HUES6 (cell line): ENCODE results near the gene MRPL1.
A peak's percentile ranks its signal among the peaks of the same experiment; 100 is the strongest.

ENCODE experiments used
- H3K27ac ChIP-seq: 2 replicates; pipeline ENCODE4 v1.7.0; 2013; ENCODE audit warnings: low read depth, mild to moderate bottlenecking, low read length, inconsistent platforms
- H3K27me3 ChIP-seq: 2 replicates; pipeline ENCODE4 v1.6.1; 2013; ENCODE audit warnings: low read length; ENCODE audit not compliant: control insufficient read depth, insufficient read depth
- H3K36me3 ChIP-seq: 2 replicates; pipeline ENCODE4 v1.6.1; 2013; ENCODE audit warnings: low read length; ENCODE audit not compliant: control insufficient read depth, insufficient read depth
- H3K4me1 ChIP-seq: 2 replicates; pipeline ENCODE4 v1.6.1; 2013; ENCODE audit warnings: low read length; ENCODE audit not compliant: control insufficient read depth, insufficient read depth
- H3K4me3 ChIP-seq: 2 replicates; pipeline ENCODE4 v1.5.1; 2013; ENCODE audit warnings: low read depth, low read length
- H3K9ac ChIP-seq: one replicate; pipeline ENCODE4 v1.6.1; 2013; ENCODE audit warnings: mild to moderate bottlenecking, low read length
- H3K9me3 ChIP-seq: 2 replicates; pipeline ENCODE4 v1.6.1; 2013; ENCODE audit warnings: low read depth, low read length; ENCODE audit not compliant: control insufficient read depth, insufficient read depth

The MRPL1 gene

DNA sequence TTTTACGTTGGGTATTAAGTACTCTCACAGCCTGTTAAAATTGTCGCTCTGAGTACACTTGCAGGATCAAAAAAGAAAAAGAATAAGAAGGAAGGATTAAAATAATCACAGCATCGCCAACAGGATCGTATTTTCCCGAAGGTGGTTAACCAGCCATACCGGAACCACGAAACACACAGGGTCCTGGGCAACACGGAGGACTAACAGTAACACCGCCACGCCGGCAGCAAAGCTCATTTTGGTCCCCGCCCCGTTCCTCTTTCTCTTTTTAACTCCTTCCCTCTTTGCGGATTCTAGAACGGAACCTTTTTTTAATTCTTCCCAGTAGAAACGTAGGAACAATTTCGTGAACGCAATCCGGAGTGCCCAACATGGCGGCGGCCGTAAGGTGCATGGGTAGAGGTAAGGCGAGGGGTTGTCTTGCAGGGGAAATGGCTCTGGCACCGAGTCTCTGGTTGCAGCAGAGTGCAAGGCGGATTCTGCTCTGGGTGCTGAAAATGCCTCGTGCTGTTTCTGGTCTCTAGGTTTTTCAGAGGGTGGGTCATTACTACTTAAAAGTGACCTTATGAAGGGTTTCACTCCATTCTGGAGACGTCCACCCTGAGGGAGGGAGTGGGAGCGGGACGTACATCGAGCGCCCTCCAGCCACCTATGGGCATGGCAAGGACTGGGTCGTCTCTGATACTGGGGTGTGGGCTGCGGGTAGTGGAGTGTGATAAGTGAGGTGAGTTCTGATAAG, at the start of gene MRPL1:
Gene MRPL1 (plus strand): TSS at position 353 of the 739 bp plus-strand sequence. CDS start 19 bp downstream, at position 372.
- H3K27ac ChIP-seq = peak within 1 kb of the TSS; percentile 84
- H3K9ac ChIP-seq = peak within 1 kb of the TSS; percentile 94
- peaks cover 7% of the 10 kb centered on the region; the same call in 1 of the 2 replicates for H3K4me1 ChIP-seq
- no peaks in the 10 kb centered on the region for H3K27me3 ChIP-seq
- peaks cover 3% of the 10 kb centered on the region; the same call in 1 of the 2 replicates for H3K36me3 ChIP-seq
- H3K4me3 ChIP-seq = peak within 1 kb of the TSS; percentile 92
- H3K9me3 ChIP-seq = no peaks in the 10 kb centered on the region

DNA sequence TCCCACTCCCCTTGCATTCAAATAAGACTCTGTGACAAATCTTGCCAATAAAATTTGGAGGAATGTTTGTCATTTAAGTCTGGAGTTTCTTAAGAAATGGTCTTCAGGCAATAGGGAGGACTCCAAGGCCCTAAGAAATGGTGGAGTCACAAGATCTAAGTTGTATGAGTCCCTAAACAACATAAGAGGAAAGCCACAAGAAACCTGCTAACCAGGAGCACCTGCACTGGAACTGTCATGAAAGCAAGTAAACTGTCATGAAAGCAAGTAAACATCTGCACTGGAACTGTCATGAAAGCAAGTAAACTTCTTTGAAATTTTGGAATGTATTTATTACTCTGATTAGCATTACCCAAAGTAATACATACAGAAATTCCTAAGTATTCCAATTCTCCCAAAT, 47.0 kb upstream of the MRPL1 start:
- Histone ChIP-seq H3K36me3 (no peaks in the 10 kb centered on the region), H3K27ac (no peak overlapping the region), H3K9ac (no peak overlapping the region), H3K27me3 (no peaks in the 10 kb centered on the region), H3K4me3 (no peak overlapping the region), H3K4me1 (0 out of 2 replicates have a peak, but pooled peaks cover 3% of the 10 kb centered on the region), H3K9me3 (no peaks in the 10 kb centered on the region)

DNA sequence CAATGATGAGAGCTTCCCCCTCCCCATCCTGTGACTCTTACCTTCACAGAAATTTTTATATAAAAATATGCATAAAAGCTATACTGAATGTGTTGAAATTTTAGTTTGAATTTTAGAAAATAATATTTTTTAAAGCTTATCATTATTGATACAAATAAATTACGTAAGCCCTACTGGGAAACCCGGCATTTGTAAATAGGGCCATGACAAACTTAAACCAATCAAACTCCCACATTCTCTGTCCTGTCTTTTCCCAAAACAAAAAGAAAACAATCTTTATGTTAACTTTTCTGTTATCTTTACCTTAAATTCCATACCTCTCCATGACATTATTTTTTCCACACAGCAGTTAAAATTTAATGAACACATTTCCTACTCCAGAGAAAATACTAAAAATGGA, 46.1 kb upstream of the MRPL1 start:
- 0 out of 2 replicates have a peak, but pooled peaks cover 3% of the 10 kb centered on the region for H3K4me1 ChIP-seq
- no peaks in the 10 kb centered on the region for H3K9me3 ChIP-seq
- no peaks in the 10 kb centered on the region for H3K36me3 ChIP-seq
- H3K27ac ChIP-seq = no peak overlapping the region
- no peak overlapping the region for H3K9ac ChIP-seq
- H3K27me3 ChIP-seq = no peaks in the 10 kb centered on the region
- no peak overlapping the region for H3K4me3 ChIP-seq

DNA sequence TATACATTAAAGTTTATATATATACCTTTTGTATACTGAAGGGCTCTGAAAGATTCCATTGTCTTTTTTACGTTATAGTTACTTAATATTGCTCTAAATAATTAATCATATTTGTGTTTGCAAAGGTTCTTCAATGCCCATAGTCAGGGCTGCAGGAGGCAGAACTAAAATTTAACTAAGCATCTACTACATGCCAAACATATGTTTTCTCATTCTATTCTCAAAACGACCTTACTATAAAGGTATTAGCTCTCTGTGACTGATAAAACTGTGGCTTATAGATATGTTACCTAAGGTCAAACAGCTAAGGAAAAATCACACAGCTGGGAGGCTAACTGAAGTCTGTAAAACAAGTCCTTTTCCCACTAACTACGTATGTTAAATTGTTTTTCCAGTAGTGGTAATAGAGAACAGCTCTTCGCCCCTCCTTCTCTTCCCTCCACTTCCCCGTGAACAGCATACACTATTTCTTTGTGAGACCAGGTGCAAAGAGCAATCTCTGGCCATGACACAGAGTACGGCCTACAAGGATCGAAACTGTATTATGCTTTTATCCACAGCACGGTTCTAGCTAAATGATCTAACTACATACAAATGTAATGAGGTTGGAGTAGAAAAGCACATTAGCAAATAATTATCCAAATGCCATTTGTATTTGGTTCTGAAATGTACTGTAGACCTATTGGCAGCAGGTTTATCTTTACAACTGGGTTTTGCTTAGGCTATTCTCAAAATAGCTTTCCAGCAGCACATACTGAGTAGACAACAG, 45.1 kb upstream of the MRPL1 start:
- H3K36me3 ChIP-seq = no peaks in the 10 kb centered on the region
- H3K4me1 ChIP-seq = 0 out of 2 replicates have a peak, but pooled peaks cover 3% of the 10 kb centered on the region
- H3K27me3 ChIP-seq = no peaks in the 10 kb centered on the region
- H3K27ac ChIP-seq = no peak overlapping the region
- no peaks in the 10 kb centered on the region for H3K9me3 ChIP-seq
- no peak overlapping the region for H3K9ac ChIP-seq
- H3K4me3 ChIP-seq = peak overlapping the region; percentile 99

DNA sequence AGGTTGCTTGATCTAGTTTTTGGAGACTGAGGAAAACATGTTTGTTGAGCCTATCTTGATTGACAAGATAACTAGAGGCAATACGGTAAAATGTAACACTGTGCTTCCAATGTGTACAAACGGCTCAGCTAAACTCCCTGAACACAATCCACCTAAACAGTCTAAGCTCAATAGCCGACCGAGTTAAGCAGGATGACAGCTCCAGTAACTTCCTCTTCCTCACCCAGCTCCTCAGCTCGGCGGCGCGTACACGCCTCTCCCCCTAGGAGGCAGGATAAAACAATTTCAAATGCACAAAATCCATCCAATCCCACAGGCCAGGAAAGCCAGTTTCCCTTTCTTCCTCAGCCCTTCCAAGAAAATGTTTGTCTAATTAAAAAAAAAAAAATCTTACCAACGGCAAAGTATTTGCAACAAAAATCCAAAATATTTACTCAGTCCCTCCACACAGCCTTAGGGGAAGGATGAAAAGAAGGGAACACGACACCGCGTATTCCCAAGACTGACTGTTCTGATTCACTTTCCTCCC, 44.5 kb upstream of the MRPL1 start:
- no peaks in the 10 kb centered on the region for H3K9me3 ChIP-seq
- H3K27ac ChIP-seq = no peak overlapping the region
- H3K4me1 ChIP-seq = 0 out of 2 replicates have a peak, but pooled peaks cover 3% of the 10 kb centered on the region
- no peaks in the 10 kb centered on the region for H3K27me3 ChIP-seq
- peak overlapping the region; percentile 76 for H3K9ac ChIP-seq
- peak overlapping the region; percentile 99 for H3K4me3 ChIP-seq
- no peaks in the 10 kb centered on the region for H3K36me3 ChIP-seq

DNA sequence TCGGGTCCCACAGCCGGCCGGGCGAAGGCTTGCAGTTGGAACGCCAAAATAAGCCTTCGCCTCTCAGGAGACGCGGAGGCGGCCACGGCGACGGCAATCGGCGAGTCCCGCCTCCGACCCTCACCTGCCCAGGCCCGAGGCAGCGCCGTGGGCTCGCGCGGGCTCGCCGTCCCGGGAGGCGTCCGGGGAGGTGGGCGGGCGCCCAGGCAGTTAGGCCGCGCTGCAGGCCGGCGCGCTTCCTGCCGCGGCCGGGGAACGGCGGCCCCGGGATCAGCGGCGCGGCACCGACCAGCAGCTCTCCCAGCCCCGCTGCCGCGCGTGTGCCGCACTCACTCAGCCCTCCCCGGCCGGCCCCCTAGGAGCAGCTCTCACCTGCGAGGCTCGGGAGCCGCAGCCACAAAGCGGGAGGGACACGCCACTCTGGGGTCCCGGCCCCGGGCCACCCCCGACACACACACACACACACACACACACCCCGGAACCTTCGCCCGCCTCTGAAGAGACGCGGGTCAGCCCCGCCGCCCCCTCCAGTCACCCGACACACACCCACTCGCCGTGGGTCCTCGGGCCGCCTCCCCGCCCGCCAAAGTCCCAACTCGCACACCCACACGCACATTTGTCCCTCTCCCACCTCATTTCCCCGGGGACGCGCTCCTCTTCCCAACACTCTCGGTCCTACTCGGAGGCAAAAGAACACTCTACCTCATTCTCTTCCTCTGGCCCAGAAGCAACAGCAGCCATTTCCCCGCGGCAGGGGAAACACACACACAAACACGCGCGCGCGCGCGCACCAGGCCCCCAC, 43.8 kb upstream of the MRPL1 start, which contains the start of gene CNOT6L:
Gene CNOT6L (minus strand): TSS at position 767 of the 802 bp plus-strand sequence. CDS start 60 bp downstream, at position 707.
- Histone ChIP-seq H3K27ac (peak within 1 kb of the TSS; percentile 59; the same call in 1 of the 2 replicates), H3K27me3 (no peaks in the 10 kb centered on the region), H3K4me1 (0 out of 2 replicates have a peak, but pooled peaks cover 3% of the 10 kb centered on the region)

DNA sequence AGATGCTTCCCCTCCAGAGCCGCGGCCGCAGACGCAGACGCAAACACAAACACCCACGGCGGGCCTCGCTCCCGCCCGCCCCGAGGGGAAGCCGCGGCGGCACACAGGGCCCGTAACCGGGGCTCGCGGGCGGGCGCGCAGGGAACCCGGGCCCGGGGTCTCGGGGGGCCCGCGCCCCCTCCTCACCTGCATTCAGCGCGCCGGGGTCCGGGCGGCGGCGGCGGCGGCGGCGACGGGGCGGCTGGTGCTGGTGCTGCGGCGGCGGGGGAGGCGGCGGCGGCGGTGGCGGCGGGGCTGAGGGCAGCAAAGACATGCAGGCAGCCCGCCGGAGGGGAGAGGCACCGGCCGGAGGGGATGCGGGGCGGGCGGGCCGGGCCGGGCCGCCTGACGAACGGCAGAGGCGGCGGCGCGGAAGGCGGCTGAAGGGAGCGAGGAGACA, 43.2 kb upstream of the MRPL1 start:
- no peaks in the 10 kb centered on the region for H3K36me3 ChIP-seq
- H3K27ac ChIP-seq = no peak overlapping the region; the same call in 1 of the 2 replicates
- peak overlapping the region; percentile 82 for H3K9ac ChIP-seq
- peak overlapping the region; percentile 100 for H3K4me3 ChIP-seq
- H3K4me1 ChIP-seq = 0 out of 2 replicates have a peak, but pooled peaks cover 3% of the 10 kb centered on the region
- no peaks in the 10 kb centered on the region for H3K27me3 ChIP-seq
- no peaks in the 10 kb centered on the region for H3K9me3 ChIP-seq

More for the DNA sequence above, 43.8 kb upstream of the MRPL1 start, which contains the start of gene CNOT6L:
- Histone ChIP-seq H3K36me3 (no peaks in the 10 kb centered on the region), H3K9ac (peak within 1 kb of the TSS; percentile 82), H3K9me3 (no peaks in the 10 kb centered on the region), H3K4me3 (peak within 1 kb of the TSS; percentile 100)

DNA sequence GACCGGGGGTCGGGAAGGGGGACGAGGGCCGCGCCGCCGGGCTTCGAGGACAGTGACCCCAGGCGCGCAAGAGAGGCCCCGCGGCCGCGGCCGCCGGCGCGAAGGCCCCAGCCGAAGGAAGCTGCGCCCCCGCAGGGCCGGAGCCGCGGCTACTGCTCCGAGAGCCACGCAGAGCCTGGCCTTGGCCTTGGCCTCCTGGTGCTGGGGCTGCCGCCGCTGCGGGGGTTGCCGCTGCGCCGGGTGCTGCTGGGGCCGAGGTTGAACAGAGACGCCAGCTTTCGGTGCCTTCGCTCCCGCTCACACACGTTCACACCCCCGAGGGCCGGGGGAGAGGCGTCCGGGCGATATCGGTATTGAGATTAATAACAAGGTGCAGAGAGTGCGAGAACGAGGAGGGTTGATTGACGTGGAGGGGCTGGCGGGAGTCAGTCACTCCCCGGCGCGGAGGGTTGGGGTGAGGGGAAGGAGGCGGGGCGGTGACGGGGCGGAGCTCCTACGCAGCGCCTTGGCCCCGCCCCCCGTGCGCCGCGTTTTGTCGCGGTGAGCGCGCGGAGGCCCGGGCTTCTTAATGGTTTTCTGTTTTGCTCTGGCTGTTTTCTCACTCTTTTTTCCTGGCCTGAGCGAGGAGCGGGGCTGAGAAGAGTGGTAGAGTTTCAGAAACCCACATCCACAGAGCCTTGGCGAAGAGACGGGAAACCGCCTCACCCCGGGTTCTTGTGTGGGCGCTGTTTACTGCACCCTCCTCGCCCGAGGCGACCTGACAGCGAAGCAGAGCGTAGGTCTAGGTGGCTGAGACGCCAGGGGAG, 42.6 kb upstream of the MRPL1 start:
- Histone ChIP-seq H3K4me3 (peak overlapping the region; percentile 100), H3K27me3 (no peaks in the 10 kb centered on the region), H3K4me1 (0 out of 2 replicates have a peak, but pooled peaks cover 3% of the 10 kb centered on the region), H3K27ac (peak overlapping the region; percentile 59; the same call in 1 of the 2 replicates), H3K9me3 (no peaks in the 10 kb centered on the region), H3K36me3 (no peaks in the 10 kb centered on the region), H3K9ac (peak overlapping the region; percentile 84)

DNA sequence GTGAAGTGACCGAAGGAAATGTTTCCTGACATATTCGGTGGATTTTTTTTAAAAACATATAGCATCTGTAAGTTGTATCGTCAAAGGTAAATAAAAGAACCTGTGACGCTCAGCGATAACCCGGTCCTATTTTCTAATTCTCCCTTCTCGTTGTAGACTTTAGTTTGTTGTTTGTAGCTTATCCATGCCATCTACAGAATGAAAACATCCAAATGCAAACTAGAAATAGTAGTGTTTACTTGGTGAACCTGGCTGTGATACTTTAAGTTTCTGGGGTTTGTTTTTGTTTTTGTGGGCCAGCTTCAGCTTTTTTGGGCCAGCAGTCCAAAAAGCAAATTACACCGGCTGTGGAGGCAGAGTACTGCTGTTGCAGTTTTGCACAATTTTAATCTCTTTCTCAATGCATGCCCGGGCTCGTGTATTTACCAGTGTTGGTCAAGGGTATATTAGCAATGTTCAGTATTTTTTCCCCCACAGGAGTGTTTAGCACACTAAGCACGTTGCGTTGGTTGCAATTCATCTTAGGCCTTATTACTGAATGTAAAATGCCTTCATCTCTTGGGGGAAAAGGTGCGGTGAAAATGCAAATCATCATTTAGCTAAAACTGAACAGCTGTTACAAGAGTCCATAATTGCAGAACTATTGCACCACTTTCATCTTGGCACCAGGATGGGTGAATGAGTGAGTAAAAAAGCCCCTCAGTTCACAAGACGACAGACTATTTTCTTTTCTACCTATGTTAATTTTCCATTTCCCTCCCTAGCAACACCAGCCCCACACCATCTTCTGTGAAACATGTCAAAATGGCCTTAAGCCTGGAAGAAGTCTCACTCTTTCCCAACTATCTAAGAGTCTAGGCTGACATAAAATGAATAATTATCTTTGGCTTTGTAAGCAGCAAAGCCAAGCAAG, 41.7 kb upstream of the MRPL1 start:
- H3K27ac ChIP-seq = 0 out of 2 replicates have a peak overlapping the region, but pooled peaks have one; percentile 13
- 0 out of 2 replicates have a peak, but pooled peaks cover 3% of the 10 kb centered on the region for H3K4me1 ChIP-seq
- peak overlapping the region; percentile 100 for H3K4me3 ChIP-seq
- no peaks in the 10 kb centered on the region; the same call in 1 of the 2 replicates for H3K27me3 ChIP-seq
- H3K9ac ChIP-seq = peak overlapping the region; percentile 84
- H3K36me3 ChIP-seq = no peaks in the 10 kb centered on the region
- no peaks in the 10 kb centered on the region for H3K9me3 ChIP-seq
